Stimulated activated naive CD8-positive, alpha-beta T cell treated with anti-CD3 and anti-CD28 coated beads, Interleukin-15, Interleukin-2, amounts not matched to agents 100 ng/mL and 50 ng/mL, for 24 hours (primary cell): Measurements from ENCODE around the gene UBR3.
"Not testable (repeated sequence)": the region's sequence is repeated elsewhere in the genome, so short reads cannot be mapped to it uniquely, and the experiment has no call there.

Source experiments
- H3K27ac Mint-ChIP-seq: one replicate; pipeline ENCODE4 v1.8.0; 2021; ENCODE audit warnings: mild to moderate bottlenecking, mixed read lengths
- H3K27me3 Mint-ChIP-seq: one replicate; pipeline ENCODE4 v1.8.0; 2021; ENCODE audit warnings: mixed read lengths
- H3K36me3 Mint-ChIP-seq: one replicate; pipeline ENCODE4 v1.8.0; 2021; ENCODE audit warnings: low read depth, mixed read lengths
- H3K4me1 Mint-ChIP-seq: one replicate; pipeline ENCODE4 v1.8.0; 2021; ENCODE audit warnings: low read depth, mixed read lengths
- H3K4me3 Mint-ChIP-seq: one replicate; pipeline ENCODE4 v1.8.0; 2021; ENCODE audit warnings: mild to moderate bottlenecking, mixed read lengths
- H3K9me3 Mint-ChIP-seq: one replicate; pipeline ENCODE4 v1.8.0; 2021; ENCODE audit warnings: mixed read lengths

UBR3 gene

DNA sequence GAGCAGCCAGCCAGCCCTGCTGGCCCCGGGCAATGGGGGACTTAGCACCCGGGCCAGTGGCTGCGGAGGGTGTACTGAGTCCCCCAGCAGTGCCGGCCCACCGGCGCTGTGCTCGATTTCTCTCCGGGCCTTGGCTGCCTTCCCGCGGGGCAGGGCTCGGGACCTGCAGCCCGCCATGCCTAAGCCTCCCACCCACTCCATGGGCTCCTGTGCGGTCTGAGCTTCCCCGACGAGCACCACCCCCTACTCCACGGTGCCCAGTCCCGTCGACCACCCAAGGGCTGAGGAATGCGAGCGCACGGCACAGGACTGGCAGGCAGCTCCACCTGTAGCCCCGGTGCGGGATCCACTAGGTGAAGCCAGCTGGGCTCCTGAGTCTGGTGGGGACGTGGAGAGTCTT lies 14.4 kb downstream of the UBR3 start:
- Mint-ChIP-seq H3K4me1 (peaks cover 14% of the 10 kb centered on the region), H3K36me3 (peaks cover 15% of the 10 kb centered on the region)
- not testable (repeated sequence) for H3K27me3 Mint-ChIP-seq, H3K9me3 Mint-ChIP-seq, H3K27ac Mint-ChIP-seq, H3K4me3 Mint-ChIP-seq

DNA sequence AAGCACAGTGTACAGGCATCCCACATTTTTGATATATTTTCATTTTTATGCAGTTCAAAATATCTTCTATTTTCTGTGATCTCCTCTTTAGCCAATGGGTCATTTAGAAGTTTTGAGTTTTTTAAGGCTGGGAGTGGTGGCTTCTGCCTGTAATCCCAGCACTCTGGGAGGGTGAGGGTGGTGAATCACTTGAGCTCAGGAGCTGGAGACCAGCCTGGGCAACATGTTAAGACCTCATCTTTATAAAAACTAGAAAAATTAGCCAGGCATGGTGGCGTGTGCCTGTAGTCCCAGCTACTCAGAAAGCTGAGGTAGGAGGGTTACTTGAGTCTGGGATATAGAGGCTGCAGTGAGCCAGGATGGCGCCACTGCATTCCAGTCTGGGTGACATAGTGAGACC lies 17.8 kb downstream of the UBR3 start:
- Mint-ChIP-seq H3K27ac (no peak overlapping the region), H3K9me3 (no peaks in the 10 kb centered on the region), H3K36me3 (peaks cover 25% of the 10 kb centered on the region), H3K27me3 (no peaks in the 10 kb centered on the region), H3K4me3 (no peak overlapping the region), H3K4me1 (peaks cover 21% of the 10 kb centered on the region)

GRCh38 chr2:169848959-169849693 lies 21.9 kb downstream of the UBR3 start:
- Mint-ChIP-seq H3K36me3 (peaks cover 25% of the 10 kb centered on the region), H3K4me1 (peaks cover 36% of the 10 kb centered on the region)
- not testable (repeated sequence) for H3K27me3 Mint-ChIP-seq, H3K4me3 Mint-ChIP-seq, H3K27ac Mint-ChIP-seq, H3K9me3 Mint-ChIP-seq

DNA sequence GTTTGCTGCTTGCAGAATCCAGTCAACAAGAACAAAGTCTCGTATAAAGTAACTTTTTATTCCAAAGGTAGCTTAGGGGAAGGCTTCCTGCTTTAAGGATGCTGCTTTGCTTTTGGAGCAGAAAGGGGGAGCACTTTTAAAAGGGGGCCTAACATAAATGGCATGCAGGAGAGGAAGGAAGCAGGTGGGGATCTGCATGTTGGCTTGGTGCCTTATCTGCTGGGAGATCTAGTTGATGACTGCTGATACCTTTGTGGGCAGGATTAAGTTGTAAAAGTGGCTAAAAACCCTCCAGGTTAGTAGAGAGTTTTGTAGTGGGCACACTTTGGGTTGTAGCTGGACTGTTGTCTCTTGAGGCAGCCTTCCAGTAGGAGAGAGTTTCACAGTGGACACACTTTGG lies 22.5 kb downstream of the UBR3 start:
- Mint-ChIP-seq H3K9me3 (no peaks in the 10 kb centered on the region), H3K36me3 (peaks cover 25% of the 10 kb centered on the region), H3K27ac (no peak overlapping the region), H3K4me3 (no peak overlapping the region), H3K4me1 (peaks cover 36% of the 10 kb centered on the region), H3K27me3 (no peaks in the 10 kb centered on the region)

GRCh38 chr2:169853041-169853668 lies 25.9 kb downstream of the UBR3 start:
- Mint-ChIP-seq H3K27ac (no peak overlapping the region), H3K4me1 (peaks cover 24% of the 10 kb centered on the region), H3K9me3 (no peaks in the 10 kb centered on the region), H3K4me3 (no peak overlapping the region), H3K27me3 (no peaks in the 10 kb centered on the region), H3K36me3 (peaks cover 29% of the 10 kb centered on the region)

- not testable (repeated sequence) for H3K4me3 Mint-ChIP-seq, H3K27me3 Mint-ChIP-seq, H3K27ac Mint-ChIP-seq, H3K9me3 Mint-ChIP-seq
- Mint-ChIP-seq H3K4me1 (peaks cover 15% of the 10 kb centered on the region), H3K36me3 (peaks cover 27% of the 10 kb centered on the region)
Observed at GRCh38 chr2:169855281-169856258, 28.3 kb downstream of the UBR3 start.

DNA sequence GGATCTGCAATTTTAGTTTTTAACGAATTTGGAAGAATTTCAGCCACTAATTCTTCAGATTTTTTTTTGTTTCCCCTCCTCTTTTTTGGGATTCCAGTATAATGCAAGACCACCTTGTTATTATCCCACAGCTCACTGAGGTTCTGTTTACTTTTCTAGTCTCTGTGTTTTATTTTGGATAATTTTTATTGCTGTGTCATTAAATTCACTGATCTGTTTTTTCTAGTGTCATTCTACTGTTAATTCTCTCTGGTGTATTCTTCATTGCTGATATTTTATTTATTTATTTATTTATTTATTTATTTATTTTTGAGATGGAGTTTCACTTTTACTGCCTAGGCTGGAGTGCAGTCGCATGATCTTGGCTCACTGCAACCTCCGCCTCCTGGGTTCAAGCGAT lies 32.2 kb downstream of the UBR3 start:
- H3K4me3 Mint-ChIP-seq, result no peak overlapping the region
- H3K9me3 Mint-ChIP-seq, result no peaks in the 10 kb centered on the region
- H3K27me3 Mint-ChIP-seq, result no peaks in the 10 kb centered on the region
- peaks cover 22% of the 10 kb centered on the region for H3K36me3 Mint-ChIP-seq
- no peak overlapping the region for H3K27ac Mint-ChIP-seq
- H3K4me1 Mint-ChIP-seq, result peaks cover 14% of the 10 kb centered on the region

GRCh38 chr2:169860149-169860548 lies 32.9 kb downstream of the UBR3 start:
- Mint-ChIP-seq H3K4me1 (peaks cover 15% of the 10 kb centered on the region), H3K27ac (no peak overlapping the region), H3K4me3 (no peak overlapping the region), H3K27me3 (no peaks in the 10 kb centered on the region), H3K36me3 (peaks cover 22% of the 10 kb centered on the region), H3K9me3 (no peaks in the 10 kb centered on the region)

GRCh38 chr2:169862816-169863215 lies 35.6 kb downstream of the UBR3 start:
- H3K4me3 Mint-ChIP-seq, result no peak overlapping the region
- no peaks in the 10 kb centered on the region for H3K27me3 Mint-ChIP-seq
- H3K9me3 Mint-ChIP-seq, result no peaks in the 10 kb centered on the region
- peaks cover 20% of the 10 kb centered on the region for H3K4me1 Mint-ChIP-seq
- H3K36me3 Mint-ChIP-seq, result peaks cover 16% of the 10 kb centered on the region
- H3K27ac Mint-ChIP-seq, result no peak overlapping the region

DNA sequence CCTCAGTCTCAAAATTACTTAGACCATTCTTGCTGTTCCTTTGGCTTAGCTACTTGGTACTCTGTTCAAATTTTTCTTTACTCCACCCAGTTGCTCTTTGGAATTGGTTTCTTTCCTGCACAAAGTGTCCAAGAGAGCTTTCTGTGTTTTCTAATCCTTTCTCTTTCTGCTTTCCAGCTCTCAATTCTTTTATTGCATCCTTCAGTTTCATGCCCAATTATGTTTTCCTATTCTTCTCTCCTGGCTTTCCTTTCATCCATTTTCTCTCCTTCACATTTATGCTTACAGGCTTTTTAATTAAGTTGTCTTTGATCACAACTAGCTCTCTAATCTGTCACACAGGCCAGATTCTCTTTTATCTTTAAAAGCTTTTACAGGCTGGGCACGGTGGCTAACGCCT lies 38.2 kb downstream of the UBR3 start:
- H3K36me3 Mint-ChIP-seq, result peaks cover 5% of the 10 kb centered on the region
- H3K4me1 Mint-ChIP-seq, result peaks cover 25% of the 10 kb centered on the region
- no peaks in the 10 kb centered on the region for H3K9me3 Mint-ChIP-seq
- no peaks in the 10 kb centered on the region for H3K27me3 Mint-ChIP-seq
- H3K27ac Mint-ChIP-seq, result no peak overlapping the region
- no peak overlapping the region for H3K4me3 Mint-ChIP-seq

DNA sequence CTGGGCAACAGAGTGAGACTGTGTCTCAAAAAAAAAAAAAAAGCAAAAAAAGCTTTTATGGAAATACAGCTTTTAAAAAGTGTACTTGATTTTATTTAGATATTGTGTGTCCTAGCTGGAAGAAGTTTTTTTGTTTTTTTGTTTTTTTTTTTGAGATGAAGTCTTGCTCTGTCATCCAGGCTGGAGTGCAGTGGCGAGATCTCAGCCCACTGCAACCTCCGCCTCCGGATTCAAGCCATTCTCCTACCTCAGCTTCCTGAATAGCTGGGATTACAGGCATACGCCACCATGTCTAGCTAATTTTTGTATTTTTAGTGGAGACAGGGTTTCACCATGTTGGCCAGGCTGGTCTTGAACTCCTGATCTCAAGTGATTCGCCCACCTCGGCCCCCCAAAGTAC lies 39.0 kb downstream of the UBR3 start:
- H3K27ac Mint-ChIP-seq, result not testable (repeated sequence)
- peaks cover 25% of the 10 kb centered on the region for H3K4me1 Mint-ChIP-seq

GRCh38 chr2:169867579-169867978 lies 40.3 kb downstream of the UBR3 start:
- Mint-ChIP-seq H3K4me1 (peaks cover 21% of the 10 kb centered on the region), H3K27ac (no peak overlapping the region), H3K27me3 (no peaks in the 10 kb centered on the region), H3K9me3 (no peaks in the 10 kb centered on the region), H3K36me3 (peaks cover 3% of the 10 kb centered on the region), H3K4me3 (no peak overlapping the region)

More for the DNA sequence above, 39.0 kb downstream of the UBR3 start:
- H3K4me3 Mint-ChIP-seq, H3K36me3 Mint-ChIP-seq, H3K27me3 Mint-ChIP-seq, H3K9me3 Mint-ChIP-seq: not testable (repeated sequence)

- Mint-ChIP-seq H3K9me3 (no peaks in the 10 kb centered on the region), H3K27me3 (no peaks in the 10 kb centered on the region), H3K4me3 (no peak overlapping the region), H3K36me3 (peaks cover 3% of the 10 kb centered on the region), H3K4me1 (peaks cover 11% of the 10 kb centered on the region), H3K27ac (peak overlapping the region; percentile 2)
Observed at GRCh38 chr2:169868951-169869350, 41.7 kb downstream of the UBR3 start.

GRCh38 chr2:169871369-169871768 lies 44.1 kb downstream of the UBR3 start:
- H3K27ac Mint-ChIP-seq, H3K9me3 Mint-ChIP-seq, H3K4me1 Mint-ChIP-seq, H3K27me3 Mint-ChIP-seq, H3K4me3 Mint-ChIP-seq: not testable (repeated sequence)
- H3K36me3 Mint-ChIP-seq, result peaks cover 13% of the 10 kb centered on the region

- Mint-ChIP-seq H3K9me3 (no peaks in the 10 kb centered on the region), H3K4me3 (no peak overlapping the region), H3K27ac (no peak overlapping the region), H3K4me1 (peaks cover 5% of the 10 kb centered on the region), H3K27me3 (no peaks in the 10 kb centered on the region), H3K36me3 (peaks cover 13% of the 10 kb centered on the region)
Observed at GRCh38 chr2:169871994-169872393, 44.7 kb downstream of the UBR3 start.
